Measurements from ENCODE around the gene SLCO1A2.

The SLCO1A2 gene

GRCh38 chr12:21339921-21340320 is 5.2 kb upstream of the SLCO1A2 start:
- Histone ChIP-seq H3K27me3 (ENCODE audit: control insufficient read depth in 3 of 3, insufficient read depth in 3 of 3, low read depth in 1 of 3, low read length in 3 of 3) (peaks cover 0 to 2% (median 0%) of the 10 kb centered on the region in 3 experiments), H2AK5ac (ENCODE audit: low read depth, low read length) (no peak overlapping the region), H2BK12ac (ENCODE audit: low read length) (no peak overlapping the region), H4K91ac (ENCODE audit: low read depth, low read length, poor library complexity) (no peak overlapping the region), H3K18ac (ENCODE audit: low read length) (no peak overlapping the region), H3K9me3 (replicated peaks in 1 of 2; ENCODE audit: control insufficient read depth in 2 of 2, insufficient read depth in 1 of 2, low read depth in 1 of 2, low read length in 2 of 2) (no peaks in the 10 kb centered on the region), H3K14ac (ENCODE audit: low read length) (no peak overlapping the region), H3K27ac (replicated peaks; ENCODE audit: low read length) (no peak overlapping the region), H3K36me3 (replicated peaks in 1 of 2; ENCODE audit: control insufficient read depth in 2 of 2, insufficient read depth in 2 of 2, low read length in 2 of 2) (no peaks in the 10 kb centered on the region), H2BK15ac (ENCODE audit: low read length) (no peak overlapping the region), H2AFZ (ENCODE audit: low read length) (no peak overlapping the region), H2BK5ac (ENCODE audit: low read length) (no peak overlapping the region), H3K4me2 (ENCODE audit: insufficient read depth, low read length, poor library complexity, severe bottlenecking) (no peak overlapping the region), H2BK120ac (ENCODE audit: low read depth, low read length) (no peak overlapping the region), H3K4me1 (ENCODE audit: control insufficient read depth in 2 of 2, insufficient read depth in 1 of 2, low read depth in 1 of 2, low read length in 2 of 2) (no peaks in the 10 kb centered on the region), H3K4me3 (ENCODE audit: low read length in 2 of 2) (no peak overlapping the region), H3K9ac (ENCODE audit: low read depth, low read length, poor library complexity) (no peak overlapping the region), H3K4ac (ENCODE audit: low read length) (no peak overlapping the region), H3K23ac (ENCODE audit: low read depth, low read length, poor library complexity) (no peak overlapping the region), H3K79me1 (ENCODE audit: low read depth, low read length) (no peaks in the 10 kb centered on the region), H4K8ac (ENCODE audit: low read depth, low read length) (no peak overlapping the region)
- no peak for DNase-seq (ENCODE audit: low spot score)
- no CpG with 5 or more reads among the region's 1 CpG for WGBS, 2 donors (ENCODE audit: extremely low coverage in 2 of 2, insufficient read length in 2 of 2, insufficient replicate concordance in 1 of 2)

GRCh38 chr12:21337959-21338744 is 3.4 kb upstream of the SLCO1A2 start:
- Histone ChIP-seq H3K27me3 (ENCODE audit: control insufficient read depth in 3 of 3, insufficient read depth in 3 of 3, low read depth in 1 of 3, low read length in 3 of 3) (peaks cover 0 to 2% (median 0%) of the 10 kb centered on the region in 3 experiments), H3K4me3 (ENCODE audit: low read length in 2 of 2) (no peak overlapping the region), H3K4me1 (ENCODE audit: control insufficient read depth in 2 of 2, insufficient read depth in 1 of 2, low read depth in 1 of 2, low read length in 2 of 2) (no peaks in the 10 kb centered on the region), H3K79me1 (ENCODE audit: low read depth, low read length) (no peaks in the 10 kb centered on the region), H4K8ac (ENCODE audit: low read depth, low read length) (no peak overlapping the region), H3K9me3 (replicated peaks in 1 of 2; ENCODE audit: control insufficient read depth in 2 of 2, insufficient read depth in 1 of 2, low read depth in 1 of 2, low read length in 2 of 2) (no peaks in the 10 kb centered on the region), H2AFZ (ENCODE audit: low read length) (no peak overlapping the region), H3K27ac (replicated peaks; ENCODE audit: low read length) (no peak overlapping the region), H2BK12ac (ENCODE audit: low read length) (no peak overlapping the region), H3K4ac (ENCODE audit: low read length) (no peak overlapping the region), H3K4me2 (ENCODE audit: insufficient read depth, low read length, poor library complexity, severe bottlenecking) (no peak overlapping the region), H3K23ac (ENCODE audit: low read depth, low read length, poor library complexity) (no peak overlapping the region), H3K9ac (ENCODE audit: low read depth, low read length, poor library complexity) (no peak overlapping the region), H2BK15ac (ENCODE audit: low read length) (no peak overlapping the region), H2AK5ac (ENCODE audit: low read depth, low read length) (no peak overlapping the region), H4K91ac (ENCODE audit: low read depth, low read length, poor library complexity) (no peak overlapping the region), H3K36me3 (replicated peaks in 1 of 2; ENCODE audit: control insufficient read depth in 2 of 2, insufficient read depth in 2 of 2, low read length in 2 of 2) (no peaks in the 10 kb centered on the region), H3K14ac (ENCODE audit: low read length) (no peak overlapping the region), H3K18ac (ENCODE audit: low read length) (no peak overlapping the region), H2BK120ac (ENCODE audit: low read depth, low read length) (no peak overlapping the region), H2BK5ac (ENCODE audit: low read length) (no peak overlapping the region)
- no CpG with 5 or more reads among the region's 6 CpGs for WGBS, 2 donors (ENCODE audit: extremely low coverage in 2 of 2, insufficient read length in 2 of 2, insufficient replicate concordance in 1 of 2)
- no peak for DNase-seq (ENCODE audit: low spot score)

- H3K4me3 ChIP-seq (ENCODE audit: low read length in 2 of 2), result no peak overlapping the region
- DNase-seq (ENCODE audit: low spot score), result no peak
- no peak overlapping the region for H2BK12ac ChIP-seq (ENCODE audit: low read length)
- no peak overlapping the region for H2AFZ ChIP-seq (ENCODE audit: low read length)
- no peak overlapping the region for H3K23ac ChIP-seq (ENCODE audit: low read depth, low read length, poor library complexity)
- H3K4ac ChIP-seq (ENCODE audit: low read length), result no peak overlapping the region
- no peak overlapping the region for H3K9ac ChIP-seq (ENCODE audit: low read depth, low read length, poor library complexity)
- no peak overlapping the region for H2BK15ac ChIP-seq (ENCODE audit: low read length)
- no peak overlapping the region for H2BK120ac ChIP-seq (ENCODE audit: low read depth, low read length)
- H3K9me3 ChIP-seq (replicated peaks in 1 of 2; ENCODE audit: control insufficient read depth in 2 of 2, insufficient read depth in 1 of 2, low read depth in 1 of 2, low read length in 2 of 2), result no peaks in the 10 kb centered on the region
- H2BK5ac ChIP-seq (ENCODE audit: low read length), result no peak overlapping the region
- H3K27ac ChIP-seq (replicated peaks; ENCODE audit: low read length), result no peak overlapping the region
- H3K79me1 ChIP-seq (ENCODE audit: low read depth, low read length), result no peaks in the 10 kb centered on the region
- H3K18ac ChIP-seq (ENCODE audit: low read length), result no peak overlapping the region
- no peak overlapping the region for H3K14ac ChIP-seq (ENCODE audit: low read length)
- H4K8ac ChIP-seq (ENCODE audit: low read depth, low read length), result no peak overlapping the region
- no peaks in the 10 kb centered on the region for H3K36me3 ChIP-seq (replicated peaks in 1 of 2; ENCODE audit: control insufficient read depth in 2 of 2, insufficient read depth in 2 of 2, low read length in 2 of 2)
- H2AK5ac ChIP-seq (ENCODE audit: low read depth, low read length), result no peak overlapping the region
- H3K4me2 ChIP-seq (ENCODE audit: insufficient read depth, low read length, poor library complexity, severe bottlenecking), result no peak overlapping the region
- H3K4me1 ChIP-seq (ENCODE audit: control insufficient read depth in 2 of 2, insufficient read depth in 1 of 2, low read depth in 1 of 2, low read length in 2 of 2), result no peaks in the 10 kb centered on the region
- H3K27me3 ChIP-seq (ENCODE audit: control insufficient read depth in 3 of 3, insufficient read depth in 3 of 3, low read depth in 1 of 3, low read length in 3 of 3), result peaks cover 0 to 2% (median 0%) of the 10 kb centered on the region in 3 experiments
- no peak overlapping the region for H4K91ac ChIP-seq (ENCODE audit: low read depth, low read length, poor library complexity)
Measured at GRCh38 chr12:21337453-21337852, 2.7 kb upstream of the SLCO1A2 start.

GRCh38 chr12:21336656-21337055 is 1.9 kb upstream of the SLCO1A2 start:
- no CpG with 5 or more reads among the region's 5 CpGs for WGBS, 2 donors (ENCODE audit: extremely low coverage in 2 of 2, insufficient read length in 2 of 2, insufficient replicate concordance in 1 of 2)
- no peak overlapping the region for H3K27ac ChIP-seq (replicated peaks; ENCODE audit: low read length)
- H3K9me3 ChIP-seq (replicated peaks in 1 of 2; ENCODE audit: control insufficient read depth in 2 of 2, insufficient read depth in 1 of 2, low read depth in 1 of 2, low read length in 2 of 2), result no peaks in the 10 kb centered on the region
- no peak overlapping the region for H3K4me2 ChIP-seq (ENCODE audit: insufficient read depth, low read length, poor library complexity, severe bottlenecking)
- H2BK120ac ChIP-seq (ENCODE audit: low read depth, low read length), result no peak overlapping the region
- H3K18ac ChIP-seq (ENCODE audit: low read length), result no peak overlapping the region
- H3K4me1 ChIP-seq (ENCODE audit: control insufficient read depth in 2 of 2, insufficient read depth in 1 of 2, low read depth in 1 of 2, low read length in 2 of 2), result no peaks in the 10 kb centered on the region
- no peaks in the 10 kb centered on the region for H3K36me3 ChIP-seq (replicated peaks in 1 of 2; ENCODE audit: control insufficient read depth in 2 of 2, insufficient read depth in 2 of 2, low read length in 2 of 2)
- DNase-seq (ENCODE audit: low spot score), result no peak
- no peak overlapping the region for H2BK12ac ChIP-seq (ENCODE audit: low read length)
- no peak overlapping the region for H3K4ac ChIP-seq (ENCODE audit: low read length)
- H2AK5ac ChIP-seq (ENCODE audit: low read depth, low read length), result no peak overlapping the region
- H3K9ac ChIP-seq (ENCODE audit: low read depth, low read length, poor library complexity), result no peak overlapping the region
- no peak overlapping the region for H4K8ac ChIP-seq (ENCODE audit: low read depth, low read length)
- H2BK5ac ChIP-seq (ENCODE audit: low read length), result no peak overlapping the region
- H3K14ac ChIP-seq (ENCODE audit: low read length), result no peak overlapping the region
- H3K27me3 ChIP-seq (ENCODE audit: control insufficient read depth in 3 of 3, insufficient read depth in 3 of 3, low read depth in 1 of 3, low read length in 3 of 3), result peaks cover 0 to 2% (median 0%) of the 10 kb centered on the region in 3 experiments
- H3K23ac ChIP-seq (ENCODE audit: low read depth, low read length, poor library complexity), result no peak overlapping the region
- H2BK15ac ChIP-seq (ENCODE audit: low read length), result no peak overlapping the region
- no peak overlapping the region for H4K91ac ChIP-seq (ENCODE audit: low read depth, low read length, poor library complexity)
- no peak overlapping the region for H2AFZ ChIP-seq (ENCODE audit: low read length)
- no peak overlapping the region for H3K4me3 ChIP-seq (ENCODE audit: low read length in 2 of 2)
- no peaks in the 10 kb centered on the region for H3K79me1 ChIP-seq (ENCODE audit: low read depth, low read length)
